Islet precursor cell (in vitro differentiated cells): Measurements from ENCODE around the gene TMEM200A.

Experiments
- DNase-seq: peaks from one replicate; pipeline ENCODE4 v3.0.0-alpha.2; 2018

Gene TMEM200A

DNA sequence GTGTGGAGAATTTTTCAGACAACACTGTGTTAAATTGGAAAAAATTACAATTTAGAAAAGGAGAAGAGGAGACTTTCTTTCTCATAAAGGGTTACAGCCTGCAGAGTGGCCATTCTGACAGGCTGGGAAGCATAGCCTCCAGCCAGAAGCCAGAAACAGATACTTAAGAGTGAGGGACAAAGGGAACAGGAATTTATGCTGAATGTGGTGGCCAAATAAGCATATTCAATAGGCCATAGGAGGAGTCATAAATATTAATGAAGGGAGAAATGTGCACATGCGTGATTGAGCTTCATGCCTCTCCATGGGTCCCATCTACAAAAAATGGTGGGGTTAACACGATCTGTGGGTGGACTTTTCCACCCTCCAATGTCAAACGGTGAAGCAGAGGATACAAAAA lies 13.4 kb downstream of the TMEM200A start:
- no peak for DNase-seq

GRCh38 chr6:130381012-130381411 lies 15.2 kb downstream of the TMEM200A start:
- DNase-seq, result no peak

- DNase-seq, result no peak
These were observed 15.9 kb downstream of the TMEM200A start for GRCh38 chr6:130381459-130382380.

DNA sequence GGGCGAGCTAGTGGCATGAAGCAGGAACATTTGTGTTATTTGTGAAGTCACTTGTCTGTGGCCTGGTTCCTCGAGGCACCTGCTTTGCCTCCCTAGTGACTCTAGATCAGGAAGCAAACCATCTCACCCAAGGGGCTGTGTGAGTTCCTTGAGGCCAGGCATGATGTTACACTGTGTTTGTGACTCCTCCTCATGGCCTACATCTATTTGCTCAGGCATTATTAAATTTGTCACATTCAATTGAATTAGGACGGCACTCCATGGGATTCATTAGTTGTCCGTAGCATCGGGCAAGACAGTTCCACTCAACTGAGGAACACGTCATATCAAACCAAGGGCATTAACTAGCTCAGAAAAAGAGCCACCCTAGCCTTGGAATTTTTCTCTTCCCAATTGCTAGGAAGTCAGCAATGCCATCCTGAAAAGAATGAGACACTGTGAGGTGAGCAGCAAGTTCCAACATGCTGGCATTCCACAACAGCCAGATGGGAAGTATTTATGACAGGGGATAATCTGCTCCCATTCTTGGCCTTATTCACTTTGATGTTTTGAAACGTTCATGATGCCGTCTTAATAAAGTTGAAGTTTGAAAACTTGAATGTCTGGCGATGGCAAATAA lies 17.2 kb downstream of the TMEM200A start:
- no peak for DNase-seq

GRCh38 chr6:130385064-130385695 lies 19.4 kb downstream of the TMEM200A start:
- no peak for DNase-seq

GRCh38 chr6:130389142-130389541 lies 23.3 kb downstream of the TMEM200A start:
- no peak for DNase-seq

DNA sequence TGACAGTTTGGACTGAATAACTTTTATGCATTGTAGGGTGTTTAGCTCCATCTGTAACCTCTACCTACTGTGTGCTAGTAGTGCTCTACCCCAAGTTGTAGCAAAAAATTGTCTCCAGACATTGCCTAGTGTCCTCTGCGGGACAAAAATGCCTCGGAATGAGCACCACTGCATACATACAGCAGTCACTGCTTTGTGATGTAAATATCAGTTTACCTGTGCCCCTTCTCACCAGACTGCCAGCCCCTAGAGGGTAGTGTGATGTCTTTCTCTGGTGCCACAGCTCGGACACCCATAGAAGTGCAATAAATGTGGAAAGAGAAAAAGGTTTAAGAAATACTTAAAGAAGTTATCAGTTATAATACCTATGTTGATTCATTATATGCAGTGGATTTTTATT lies 25.1 kb downstream of the TMEM200A start:
- no peak for DNase-seq

GRCh38 chr6:130393306-130393705 lies 27.5 kb downstream of the TMEM200A start:
- DNase-seq, result no peak

GRCh38 chr6:130394246-130394645 lies 28.4 kb downstream of the TMEM200A start:
- DNase-seq, result no peak

GRCh38 chr6:130395164-130395563 lies 29.3 kb downstream of the TMEM200A start:
- no peak for DNase-seq

GRCh38 chr6:130396722-130397121 lies 30.9 kb downstream of the TMEM200A start:
- DNase-seq, result no peak

GRCh38 chr6:130405549-130405948 lies 39.7 kb downstream of the TMEM200A start:
- no peak for DNase-seq

DNA sequence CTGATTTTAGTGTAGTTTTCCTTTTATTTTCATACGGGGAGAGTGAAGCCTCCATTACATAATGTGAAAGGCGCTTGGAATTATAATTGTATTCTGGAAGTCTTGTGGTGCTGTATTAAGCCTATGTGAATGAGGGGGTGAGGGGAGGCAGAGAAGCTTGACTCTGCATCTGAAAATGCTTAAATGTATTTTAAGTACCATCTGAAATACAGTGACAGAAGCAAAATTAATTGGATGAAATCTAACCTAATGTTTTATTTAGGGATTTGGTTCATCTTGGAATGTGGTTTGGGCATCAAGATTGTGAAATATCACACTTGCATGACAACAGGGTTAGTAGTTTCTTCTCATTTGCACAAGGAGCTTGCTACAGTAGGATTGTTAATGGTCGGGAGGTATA lies 41.2 kb downstream of the TMEM200A start:
- DNase-seq, result no peak

DNA sequence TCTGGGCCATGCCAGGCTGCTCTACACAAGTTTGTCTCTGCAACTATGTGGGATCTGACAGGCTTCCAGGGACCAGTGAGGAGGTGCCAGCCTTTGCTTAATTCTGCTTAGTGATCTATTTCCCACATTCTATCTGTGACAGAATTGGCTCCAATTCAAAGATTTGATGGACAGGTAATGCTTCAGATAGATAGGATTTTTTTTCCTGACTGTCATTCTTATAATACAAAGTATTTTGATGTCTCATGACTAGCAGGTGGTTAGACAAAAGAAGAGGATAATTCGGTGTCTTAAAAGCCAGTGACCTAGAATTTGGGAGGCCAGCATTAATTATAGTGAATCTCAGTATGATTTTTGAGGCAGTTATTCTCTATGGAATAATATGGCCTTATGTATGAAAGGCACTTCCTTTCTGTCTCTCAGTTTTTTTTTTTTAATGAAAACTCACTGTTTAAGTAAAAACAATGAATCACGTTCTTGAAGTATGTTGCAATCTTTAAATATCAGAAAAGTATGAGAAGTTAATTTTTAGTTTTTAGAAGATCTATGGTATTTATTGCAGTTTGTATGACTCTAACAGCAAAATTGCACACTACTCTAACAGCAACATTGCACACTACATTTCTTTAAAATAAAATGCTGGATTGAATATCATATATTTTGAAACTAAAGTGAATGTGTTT lies 43.7 kb downstream of the TMEM200A start:
- DNase-seq, result no peak

GRCh38 chr6:130411481-130411880 lies 45.7 kb downstream of the TMEM200A start:
- no peak for DNase-seq

GRCh38 chr6:130412556-130413290 lies 46.9 kb downstream of the TMEM200A start:
- DNase-seq, result no peak

DNA sequence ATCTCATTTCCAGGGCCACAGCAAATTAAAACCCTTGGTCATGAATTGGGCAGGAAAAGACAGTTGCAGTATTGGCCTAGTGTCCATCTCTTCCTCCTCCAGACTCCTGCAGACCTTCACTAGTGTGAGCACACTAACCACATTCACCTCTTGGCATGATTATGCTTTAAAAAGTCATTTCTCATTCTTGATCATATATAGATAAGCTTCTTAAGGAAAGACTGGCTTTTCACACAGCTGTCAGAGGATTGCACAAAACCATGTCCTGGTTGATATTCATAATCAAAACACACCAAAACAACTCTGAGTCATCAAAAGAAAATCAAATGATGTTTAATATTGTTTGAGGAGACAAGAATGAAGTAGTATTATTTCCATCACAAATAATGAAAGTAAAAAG lies 52.1 kb downstream of the TMEM200A start:
- no peak for DNase-seq

GRCh38 chr6:130420911-130421310 lies 55.1 kb downstream of the TMEM200A start:
- DNase-seq, result no peak

- DNase-seq, result no peak
These were observed 55.8 kb downstream of the TMEM200A start for GRCh38 chr6:130421585-130421984.

- DNase-seq, result no peak
These were observed 57.2 kb downstream of the TMEM200A start for GRCh38 chr6:130423044-130423443.

- DNase-seq, result no peak
These were observed 58.9 kb downstream of the TMEM200A start for GRCh38 chr6:130424710-130425109.

DNA sequence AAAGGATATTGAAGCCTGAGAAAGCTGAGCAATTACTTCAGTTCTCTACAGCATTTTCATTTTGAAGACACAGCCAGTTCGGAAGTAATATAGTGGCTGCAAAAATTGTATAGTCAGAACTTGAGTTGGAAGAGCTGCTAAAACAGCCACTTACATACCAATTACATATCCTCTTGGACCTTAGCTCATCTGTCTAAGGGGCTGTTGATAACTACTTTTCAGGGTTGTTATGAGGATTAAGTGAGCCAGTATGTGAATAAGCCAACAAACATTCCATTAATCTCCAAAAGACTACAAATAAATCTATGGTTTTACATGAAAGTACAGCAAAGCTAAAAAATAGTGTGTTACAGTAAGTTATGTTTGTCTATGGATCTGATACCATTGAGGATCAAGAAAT lies 59.7 kb downstream of the TMEM200A start:
- no peak for DNase-seq
